Left ventricle myocardium inferior (tissue), 1 donor: ENCODE measurements around the gene CTDSP1. TPM values are rescaled to one million over a fixed set of nuclear protein-coding genes. Genes with fewer than 3 reads are reported as not detected.

ENCODE experiments used
- DNase-seq: peaks from one replicate; pipeline ENCODE4 v3.0.0-alpha.2; 2020
- H3K27ac ChIP-seq: fragments of 200-600 bp; replicated peaks from 2 replicates; pipeline ENCODE4 v1.8.0; 2021
- H3K27me3 ChIP-seq: fragments of 200-600 bp; 2 replicates; pipeline ENCODE4 v1.8.0; 2021; ENCODE audit warnings: low read depth
- H3K36me3 ChIP-seq: fragments of 200-600 bp; 2 replicates; pipeline ENCODE4 v1.8.0; 2021
- H3K4me1 ChIP-seq: fragments of 200-600 bp; 2 replicates; pipeline ENCODE4 v1.8.0; 2021
- H3K4me3 ChIP-seq: fragments of 200-600 bp; 2 replicates; pipeline ENCODE4 v1.8.0; 2021; ENCODE audit warnings: mild to moderate bottlenecking, moderate library complexity
- H3K9me3 ChIP-seq: fragments of 200-600 bp; replicated peaks from 2 replicates; pipeline ENCODE4 v1.8.0; 2021
- CTCF ChIP-seq: fragments of 200-600 bp; IDR thresholded peaks from 2 replicates; pipeline ENCODE4 v1.8.0; 2021; ENCODE audit warnings: antibody characterized with exemption, mild to moderate bottlenecking, borderline replicate concordance
- intact Hi-C: fragments of 100-400 bp; cut with micrococcal nuclease; formaldehyde crosslinking; loops from one replicate; pipeline ENCODE4 v1.11.0; 2022
- total RNA-seq: library from RNA; stranded (reverse); fragmentation: NEBNext Ultra II Directional; extraction: Animal tissue kit (Norgen Biotek cat#: 25700); gene quantifications from one replicate; pipeline ENCODE4 v1.2.1, GENCODE V29; 2021
- donor health status: DM: no; HTN: yes; CAD: no; lungs with severe emphysema.

Gene CTDSP1
- total RNA-seq, 1 donor from 2014 or later = 81.5 TPM

DNA sequence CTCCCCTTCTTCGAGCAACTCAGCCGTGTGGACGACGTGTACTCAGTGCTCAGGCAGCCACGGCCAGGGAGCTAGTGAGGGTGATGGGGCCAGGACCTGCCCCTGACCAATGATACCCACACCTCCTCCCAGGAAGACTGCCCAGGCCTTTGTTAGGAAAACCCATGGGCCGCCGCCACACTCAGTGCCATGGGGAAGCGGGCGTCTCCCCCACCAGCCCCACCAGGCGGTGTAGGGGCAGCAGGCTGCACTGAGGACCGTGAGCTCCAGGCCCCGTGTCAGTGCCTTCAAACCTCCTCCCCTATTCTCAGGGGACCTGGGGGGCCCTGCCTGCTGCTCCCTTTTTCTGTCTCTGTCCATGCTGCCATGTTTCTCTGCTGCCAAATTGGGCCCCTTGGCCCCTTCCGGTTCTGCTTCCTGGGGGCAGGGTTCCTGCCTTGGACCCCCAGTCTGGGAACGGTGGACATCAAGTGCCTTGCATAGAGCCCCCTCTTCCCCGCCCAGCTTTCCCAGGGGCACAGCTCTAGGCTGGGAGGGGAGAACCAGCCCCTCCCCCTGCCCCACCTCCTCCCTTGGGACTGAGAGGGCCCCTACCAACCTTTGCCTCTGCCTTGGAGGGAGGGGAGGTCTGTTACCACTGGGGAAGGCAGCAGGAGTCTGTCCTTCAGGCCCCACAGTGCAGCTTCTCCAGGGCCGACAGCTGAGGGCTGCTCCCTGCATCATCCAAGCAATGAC is 4.8 kb downstream of the CTDSP1 start:
- intact Hi-C loops = no loop called here
- Histone ChIP-seq H3K4me3 (no peak overlapping the region), H3K36me3 (peaks cover 43% of the 10 kb centered on the region), H3K27ac (peak overlapping the region; percentile 95), H3K4me1 (peaks cover 78% of the 10 kb centered on the region), H3K27me3 (no peaks in the 10 kb centered on the region), H3K9me3 (no peaks in the 10 kb centered on the region)
- DNase-seq = no peak
- TF ChIP-seq CTCF = no peak

DNA sequence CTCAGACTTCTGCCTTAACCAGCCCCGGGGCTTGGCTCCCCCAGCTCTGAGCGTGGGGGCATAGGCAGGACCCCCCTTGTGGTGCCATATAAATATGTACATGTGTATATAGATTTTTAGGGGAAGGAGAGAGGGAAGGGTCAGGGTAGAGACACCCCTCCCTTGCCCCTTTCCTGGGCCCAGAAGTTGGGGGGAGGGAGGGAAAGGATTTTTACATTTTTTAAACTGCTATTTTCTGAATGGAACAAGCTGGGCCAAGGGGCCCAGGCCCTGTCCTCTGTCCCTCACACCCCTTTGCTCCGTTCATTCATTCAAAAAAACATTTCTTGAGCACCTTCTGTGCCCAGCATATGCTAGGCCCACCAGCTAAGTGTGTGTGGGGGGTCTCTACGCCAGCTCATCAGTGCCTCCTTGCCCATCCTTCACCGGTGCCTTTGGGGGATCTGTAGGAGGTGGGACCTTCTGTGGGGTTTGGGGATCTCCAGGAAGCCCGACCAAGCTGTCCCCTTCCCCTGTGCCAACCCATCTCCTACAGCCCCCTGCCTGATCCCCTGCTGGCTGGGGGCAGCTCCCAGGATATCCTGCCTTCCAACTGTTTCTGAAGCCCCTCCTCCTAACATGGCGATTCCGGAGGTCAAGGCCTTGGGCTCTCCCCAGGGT is 5.5 kb downstream of the CTDSP1 start:
- Histone ChIP-seq H3K27me3 (no peaks in the 10 kb centered on the region), H3K27ac (peak overlapping the region; percentile 95), H3K4me3 (peak overlapping the region; percentile 68), H3K4me1 (peaks cover 74% of the 10 kb centered on the region), H3K36me3 (peaks cover 43% of the 10 kb centered on the region), H3K9me3 (no peaks in the 10 kb centered on the region)
- no peak for DNase-seq
- no peak for TF ChIP-seq CTCF
- intact Hi-C loops = no loop called here

GRCh38 chr2:218405746-218406208 is 6.1 kb downstream of the CTDSP1 start:
- peaks cover 43% of the 10 kb centered on the region for H3K36me3 ChIP-seq
- intact Hi-C loops = no loop called here
- no peaks in the 10 kb centered on the region for H3K9me3 ChIP-seq
- peak overlapping the region; percentile 95 for H3K27ac ChIP-seq
- DNase-seq = no peak
- peaks cover 68% of the 10 kb centered on the region for H3K4me1 ChIP-seq
- H3K27me3 ChIP-seq = no peaks in the 10 kb centered on the region
- TF ChIP-seq CTCF = no peak
- H3K4me3 ChIP-seq = peak overlapping the region; percentile 68

DNA sequence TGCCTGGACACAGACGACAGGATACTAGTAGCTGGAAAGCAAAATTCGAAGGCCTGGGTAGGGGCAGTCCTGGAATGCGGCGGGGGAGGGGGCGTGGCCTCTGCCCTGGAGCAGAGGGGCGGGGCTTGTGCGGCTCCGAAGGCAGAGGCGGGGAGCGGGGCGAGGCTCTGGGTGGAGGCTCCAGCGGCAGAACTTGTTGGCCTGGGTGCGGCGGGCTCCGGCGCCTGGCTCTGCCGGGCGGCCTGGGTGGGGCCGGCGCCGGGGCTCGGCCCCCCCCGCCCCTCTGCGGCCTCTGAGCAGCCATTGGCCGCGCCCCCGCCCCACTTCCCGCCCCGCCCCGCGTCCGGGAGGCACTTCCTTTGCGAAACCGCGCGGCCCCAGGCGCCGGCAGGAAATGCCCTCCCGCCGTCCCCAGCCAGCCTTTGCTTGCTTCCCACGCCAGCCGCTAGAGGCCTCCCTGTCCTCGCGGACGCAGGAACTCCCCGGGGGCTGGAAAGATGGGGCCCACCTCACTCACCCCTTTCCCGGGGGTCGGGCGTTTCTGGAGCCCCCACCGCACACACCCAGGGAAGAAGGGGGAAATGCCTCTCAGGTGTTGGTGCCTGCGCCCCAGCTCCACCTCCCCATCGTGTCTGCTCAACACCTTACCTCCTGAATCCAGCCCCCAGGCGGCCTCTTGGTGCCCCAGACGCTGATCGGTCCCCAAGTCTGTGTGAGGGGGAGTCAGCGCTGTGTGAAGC is 6.7 kb downstream of the CTDSP1 start:
- Histone ChIP-seq H3K4me3 (peak overlapping the region; percentile 68), H3K27me3 (no peaks in the 10 kb centered on the region), H3K4me1 (peaks cover 62% of the 10 kb centered on the region)

More for the DNA sequence above, 6.7 kb downstream of the CTDSP1 start:
- TF ChIP-seq CTCF = peak; percentile 83
- Histone ChIP-seq H3K9me3 (no peaks in the 10 kb centered on the region), H3K27ac (peak overlapping the region; percentile 95), H3K36me3 (peaks cover 40% of the 10 kb centered on the region)
- DNase-seq = peak; percentile 98
- intact Hi-C loops = no loop called here
